ENCODE data around the gene CSMD2.

- TF ChIP-seq, protein P1, sequence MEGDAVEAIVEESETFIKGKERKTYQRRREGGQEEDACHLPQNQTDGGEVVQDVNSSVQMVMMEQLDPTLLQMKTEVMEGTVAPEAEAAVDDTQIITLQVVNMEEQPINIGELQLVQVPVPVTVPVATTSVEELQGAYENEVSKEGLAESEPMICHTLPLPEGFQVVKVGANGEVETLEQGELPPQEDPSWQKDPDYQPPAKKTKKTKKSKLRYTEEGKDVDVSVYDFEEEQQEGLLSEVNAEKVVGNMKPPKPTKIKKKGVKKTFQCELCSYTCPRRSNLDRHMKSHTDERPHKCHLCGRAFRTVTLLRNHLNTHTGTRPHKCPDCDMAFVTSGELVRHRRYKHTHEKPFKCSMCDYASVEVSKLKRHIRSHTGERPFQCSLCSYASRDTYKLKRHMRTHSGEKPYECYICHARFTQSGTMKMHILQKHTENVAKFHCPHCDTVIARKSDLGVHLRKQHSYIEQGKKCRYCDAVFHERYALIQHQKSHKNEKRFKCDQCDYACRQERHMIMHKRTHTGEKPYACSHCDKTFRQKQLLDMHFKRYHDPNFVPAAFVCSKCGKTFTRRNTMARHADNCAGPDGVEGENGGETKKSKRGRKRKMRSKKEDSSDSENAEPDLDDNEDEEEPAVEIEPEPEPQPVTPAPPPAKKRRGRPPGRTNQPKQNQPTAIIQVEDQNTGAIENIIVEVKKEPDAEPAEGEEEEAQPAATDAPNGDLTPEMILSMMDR (IDR thresholded peaks at IDR 0.05): no peak
- TF ChIP-seq CHD2 (IDR thresholded peaks at IDR 0.05; ENCODE audit: low read length, partially characterized antibody): no peak
- no peak for TF ChIP-seq USF2 (IDR thresholded peaks at IDR 0.05; ENCODE audit: borderline replicate concordance, low read depth, low read length)
- TF ChIP-seq ELF1 (IDR thresholded peaks at IDR 0.05): no peak
- no peak for TF ChIP-seq POLR2AphosphoS5 (IDR thresholded peaks at IDR 0.05; ENCODE audit: low read depth, low read length)
- no peak for TF ChIP-seq MAX (IDR thresholded peaks at IDR 0.05; ENCODE audit: low read depth)
Measured at GRCh38 chr1:33930346-33931110, 234.5 kb downstream of the CSMD2 start.
